22Rv1 (cell line): ENCODE results near the gene UNC50.

Experiments
- H3K27ac ChIP-seq: fragments of 450-650 bp; 2 replicates; pipeline ENCODE4 v1.5.1; 2017
- ZFX ChIP-seq: fragments of 450-650 bp; IDR thresholded peaks from 2 replicates; pipeline ENCODE4 v1.6.1; 2017; ENCODE audit warnings: antibody characterized with exemption, borderline replicate concordance
- TF ChIP-seq, protein P1 (sequence below): fragments of 450-650 bp; IDR thresholded peaks from 2 replicates; pipeline ENCODE4 v1.5.1; 2017; ENCODE audit warnings: mild to moderate bottlenecking

UNC50 gene

DNA sequence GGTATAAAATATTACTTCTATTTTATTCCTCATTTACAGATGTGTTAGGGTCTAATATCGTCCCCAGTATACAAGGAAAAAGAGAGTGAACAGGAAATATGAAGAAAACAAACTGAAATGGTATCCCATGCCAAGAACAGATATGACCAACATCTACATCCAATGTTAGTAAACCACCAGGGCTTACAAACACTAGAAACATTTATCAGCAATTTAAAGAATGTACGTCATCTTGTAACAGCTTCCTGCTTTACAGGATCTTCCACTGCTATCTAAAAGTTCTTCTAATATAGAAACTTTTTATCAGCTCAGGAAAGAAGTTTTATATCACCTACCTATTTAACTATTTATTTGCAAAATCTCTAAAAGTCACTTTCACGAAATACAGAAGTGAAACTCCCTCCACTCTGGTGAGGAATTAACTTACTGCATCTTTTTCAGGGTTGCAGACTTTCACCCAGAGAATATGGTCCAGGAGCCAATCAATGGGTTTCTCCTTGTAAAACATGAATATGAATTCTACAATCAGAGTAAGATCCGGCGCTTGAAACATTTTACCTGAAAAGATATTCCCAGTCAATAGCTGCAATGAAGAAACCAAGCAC lies 35.2 kb downstream of the UNC50 start:
- no peak overlapping the region for H3K27ac ChIP-seq
- TF ChIP-seq, protein P1, sequence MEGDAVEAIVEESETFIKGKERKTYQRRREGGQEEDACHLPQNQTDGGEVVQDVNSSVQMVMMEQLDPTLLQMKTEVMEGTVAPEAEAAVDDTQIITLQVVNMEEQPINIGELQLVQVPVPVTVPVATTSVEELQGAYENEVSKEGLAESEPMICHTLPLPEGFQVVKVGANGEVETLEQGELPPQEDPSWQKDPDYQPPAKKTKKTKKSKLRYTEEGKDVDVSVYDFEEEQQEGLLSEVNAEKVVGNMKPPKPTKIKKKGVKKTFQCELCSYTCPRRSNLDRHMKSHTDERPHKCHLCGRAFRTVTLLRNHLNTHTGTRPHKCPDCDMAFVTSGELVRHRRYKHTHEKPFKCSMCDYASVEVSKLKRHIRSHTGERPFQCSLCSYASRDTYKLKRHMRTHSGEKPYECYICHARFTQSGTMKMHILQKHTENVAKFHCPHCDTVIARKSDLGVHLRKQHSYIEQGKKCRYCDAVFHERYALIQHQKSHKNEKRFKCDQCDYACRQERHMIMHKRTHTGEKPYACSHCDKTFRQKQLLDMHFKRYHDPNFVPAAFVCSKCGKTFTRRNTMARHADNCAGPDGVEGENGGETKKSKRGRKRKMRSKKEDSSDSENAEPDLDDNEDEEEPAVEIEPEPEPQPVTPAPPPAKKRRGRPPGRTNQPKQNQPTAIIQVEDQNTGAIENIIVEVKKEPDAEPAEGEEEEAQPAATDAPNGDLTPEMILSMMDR = no peak
- no peak for TF ChIP-seq ZFX

GRCh38 chr2:98647636-98648035 lies 39.2 kb downstream of the UNC50 start:
- no peak overlapping the region for H3K27ac ChIP-seq
- TF ChIP-seq ZFX = no peak
- TF ChIP-seq, protein P1 = no peak

DNA sequence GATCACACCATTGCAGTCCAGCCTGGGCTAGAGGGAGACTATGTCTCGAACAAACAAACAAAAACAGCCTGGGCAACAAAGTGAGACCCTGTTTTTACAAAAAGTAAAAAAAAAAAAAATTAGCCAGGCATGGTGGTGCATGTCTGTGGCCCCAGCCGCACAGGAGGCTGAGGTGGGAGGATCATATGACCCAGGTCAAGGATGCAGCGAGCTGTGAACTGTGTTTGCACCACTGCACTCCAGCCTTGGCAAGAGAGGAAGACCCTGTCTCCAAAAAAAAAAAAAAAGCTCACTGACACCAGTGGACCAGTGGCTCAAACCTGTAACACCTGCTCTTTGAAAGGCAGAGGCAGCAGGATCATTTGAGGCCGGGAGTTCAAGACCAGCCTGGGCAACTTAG lies 40.1 kb downstream of the UNC50 start:
- no peak overlapping the region for H3K27ac ChIP-seq
- no peak for TF ChIP-seq ZFX
- TF ChIP-seq, protein P1 = no peak

DNA sequence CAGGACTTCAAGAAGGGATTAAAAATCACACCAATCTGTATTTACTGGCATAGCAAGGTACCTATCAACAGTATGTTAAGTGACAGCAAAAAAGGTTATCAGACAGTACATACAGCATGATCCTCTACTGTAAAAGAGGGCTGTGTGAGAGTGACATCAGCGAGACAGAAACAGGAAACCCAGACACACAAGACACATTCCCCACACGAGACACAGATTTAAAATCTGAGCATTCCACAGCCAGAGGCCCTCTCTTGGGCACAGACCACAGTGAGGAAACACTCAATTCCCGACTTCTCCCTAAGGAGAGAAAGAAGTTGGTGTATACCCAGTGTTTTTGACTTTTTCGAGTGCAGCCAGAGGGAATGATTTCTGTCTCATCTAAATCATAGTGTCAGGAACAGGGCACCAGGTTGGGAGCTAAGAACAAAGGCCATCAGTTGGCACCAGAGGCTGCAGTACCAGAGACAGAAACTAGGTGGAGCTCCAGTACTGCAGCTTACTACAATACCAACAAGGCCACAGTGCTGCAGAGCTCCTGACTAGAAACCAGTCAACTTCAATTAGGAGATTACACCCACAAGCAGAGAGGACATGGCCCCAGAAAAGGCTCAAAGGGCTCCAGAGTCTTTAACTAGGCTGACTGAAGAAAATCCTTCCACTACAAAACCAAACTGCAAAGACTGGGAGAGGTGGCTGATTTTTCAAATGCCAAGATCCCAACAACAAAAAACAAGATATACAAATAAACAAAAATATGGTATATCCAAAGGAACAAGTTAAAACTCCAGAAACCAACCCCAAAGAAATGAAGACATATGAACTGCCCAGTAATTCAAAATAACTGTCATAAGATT lies 41.0 kb downstream of the UNC50 start:
- no peak overlapping the region for H3K27ac ChIP-seq
- TF ChIP-seq, protein P1 = peak; percentile 97
- TF ChIP-seq ZFX = no peak

DNA sequence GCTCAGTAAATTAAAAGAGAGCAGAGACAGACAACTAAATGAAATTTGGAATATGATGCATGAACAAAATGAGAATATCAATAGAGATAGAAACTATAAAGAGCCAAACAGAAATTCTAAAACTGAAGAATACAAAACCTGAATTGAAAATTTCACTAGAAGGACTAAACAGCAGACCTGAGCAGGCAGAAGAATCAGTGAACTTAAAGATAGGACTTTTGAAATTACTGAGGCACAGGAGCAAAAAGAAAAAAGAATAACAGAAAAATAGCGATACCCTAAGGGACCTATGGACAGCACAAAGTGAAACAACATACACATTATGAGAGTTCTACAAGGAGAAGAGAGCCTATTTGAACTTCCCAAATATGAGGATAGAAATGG lies 41.6 kb downstream of the UNC50 start:
- TF ChIP-seq ZFX = no peak
- TF ChIP-seq, protein P1 = no peak
- no peak overlapping the region for H3K27ac ChIP-seq

- TF ChIP-seq, protein P1 = no peak
- no peak for TF ChIP-seq ZFX
Observed at GRCh38 chr2:98650998-98651397, 42.6 kb downstream of the UNC50 start.

DNA sequence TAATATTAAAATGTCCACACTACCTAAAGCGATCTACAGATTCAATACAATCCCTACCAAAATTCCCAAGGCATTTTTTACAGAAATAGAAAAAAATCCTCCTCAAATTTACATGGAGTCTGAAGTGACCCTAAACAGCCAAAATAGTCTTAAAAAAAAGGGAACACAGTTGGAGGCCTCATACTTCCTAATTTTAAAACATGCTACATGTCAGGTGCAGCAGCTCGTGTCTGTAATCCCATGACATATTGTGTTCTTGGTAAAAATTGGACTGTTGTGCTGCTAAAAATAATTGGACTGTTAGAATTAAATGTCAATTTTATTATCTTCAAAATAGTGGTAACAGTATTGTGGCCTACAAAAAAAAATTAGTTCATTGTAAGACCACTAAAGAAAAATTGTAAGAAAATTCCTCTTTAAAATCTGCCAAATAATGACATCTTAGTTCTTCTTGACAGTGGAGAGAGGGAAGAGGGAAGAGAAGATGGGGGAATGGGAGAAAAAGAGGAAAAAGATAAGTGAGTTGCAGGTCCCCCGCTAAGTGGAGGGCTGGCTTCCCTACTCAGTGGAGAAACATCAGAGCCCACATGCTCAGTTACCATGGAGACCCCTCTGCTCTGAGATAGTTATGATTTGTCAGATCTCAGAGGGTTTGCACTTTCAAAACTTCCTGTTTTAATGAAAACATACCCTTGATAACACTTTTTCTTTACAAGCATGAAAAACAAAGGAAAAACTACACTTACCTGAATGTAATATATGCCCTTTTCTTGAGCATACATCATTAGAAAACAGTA lies 46.5 kb downstream of the UNC50 start:
- H3K27ac ChIP-seq = no peak overlapping the region
- TF ChIP-seq, protein P1 = no peak
- no peak for TF ChIP-seq ZFX

More at GRCh38 chr2:98650998-98651397, 42.6 kb downstream of the UNC50 start:
- no peak overlapping the region for H3K27ac ChIP-seq
